Caki2 (cell line): Measurements from ENCODE around the gene CCDC9B. TPM values are rescaled to one million over a fixed set of nuclear protein-coding genes. Genes with fewer than 3 reads are reported as not detected.

ENCODE experiments used
- DNase-seq: peaks from one replicate; pipeline ENCODE4 v3.0.0-alpha.2; 2015; ENCODE audit warnings: low read depth
- in situ Hi-C: cut with HindIII; loops from 2 replicates; pipeline ENCODE4 v1.10.0; 2016; ENCODE audit warnings: low sequenced_read_pairs, low pct_unique_long_range_greater_than_20kb, mixed read lengths
- total RNA-seq: library from RNA; depleted of rRNA; stranded (reverse); fragments of >200 nt; shearing (Covaris generic); gene quantifications from 2 replicates; pipeline ENCODE4 v1.2.3, GENCODE V29; 2014; ENCODE audit warnings: low replicate concordance

Gene CCDC9B
- total RNA-seq, 1 experiment from 2014 or later, result 10.1 TPM

- in situ Hi-C loops, result no loop called here
- no peak for DNase-seq
Observed at GRCh38 chr15:40301467-40302179, 39.1 kb downstream of the CCDC9B start.

- DNase-seq, result no peak
- in situ Hi-C loops, result no loop called here
Observed at GRCh38 chr15:40300771-40301170, 40.0 kb downstream of the CCDC9B start.

GRCh38 chr15:40300367-40300766, 40.4 kb downstream of the CCDC9B start:
- in situ Hi-C loops, result no loop called here
- DNase-seq, result no peak

GRCh38 chr15:40298216-40298935, 42.4 kb downstream of the CCDC9B start:
- DNase-seq, result no peak
- in situ Hi-C loops, result no loop called here

- no peak for DNase-seq
- in situ Hi-C loops, result no loop called here
Observed at GRCh38 chr15:40297356-40297755, 43.4 kb downstream of the CCDC9B start.

- in situ Hi-C loops, result no loop called here
- DNase-seq, result no peak
Observed at GRCh38 chr15:40296561-40297230, 44.0 kb downstream of the CCDC9B start.

- DNase-seq, result no peak
- in situ Hi-C loops, result no loop called here
Observed at GRCh38 chr15:40295877-40296560, 44.7 kb downstream of the CCDC9B start.

- DNase-seq, result no peak
- in situ Hi-C loops, result no loop called here
Observed at GRCh38 chr15:40295297-40295696, 45.4 kb downstream of the CCDC9B start.

- in situ Hi-C loops, result no loop called here
- DNase-seq, result no peak
Observed at GRCh38 chr15:40293905-40294895, 46.5 kb downstream of the CCDC9B start.

GRCh38 chr15:40293006-40293405, 47.7 kb downstream of the CCDC9B start:
- DNase-seq, result no peak
- in situ Hi-C loops, result no loop called here

- no peak for DNase-seq
- in situ Hi-C loops, result no loop called here
Observed at GRCh38 chr15:40292246-40292645, 48.5 kb downstream of the CCDC9B start.

GRCh38 chr15:40290918-40291574, 49.7 kb downstream of the CCDC9B start:
- no peak for DNase-seq
- in situ Hi-C loops, result no loop called here

GRCh38 chr15:40290545-40290917, 50.2 kb downstream of the CCDC9B start:
- no peak for DNase-seq
- in situ Hi-C loops, result no loop called here

GRCh38 chr15:40289140-40289775, 51.5 kb downstream of the CCDC9B start:
- in situ Hi-C loops, result no loop called here
- DNase-seq, result peak; percentile 44

GRCh38 chr15:40287968-40288367, 52.8 kb downstream of the CCDC9B start:
- in situ Hi-C loops, result no loop called here
- DNase-seq, result no peak

GRCh38 chr15:40287505-40287904, 53.2 kb downstream of the CCDC9B start:
- in situ Hi-C loops, result no loop called here
- no peak for DNase-seq

GRCh38 chr15:40286794-40287193, 53.9 kb downstream of the CCDC9B start:
- no peak for DNase-seq
- in situ Hi-C loops, result no loop called here
